ENCODE results near the gene KCNJ4. TPM values are rescaled to one million over a fixed set of nuclear protein-coding genes. Genes with fewer than 3 reads are reported as not detected.

Gene KCNJ4
- total RNA-seq, 6 experiments from 2014 or later, result not detected

- Mint-ChIP-seq H3K4me1 (ENCODE audit: low read depth) (peaks cover 57% of the 10 kb centered on the region), H3K9me3 (no peaks in the 10 kb centered on the region), H3K27ac (no peak overlapping the region), H3K36me3 (ENCODE audit: low read depth) (peaks cover 66% of the 10 kb centered on the region), H3K27me3 (ENCODE audit: insufficient read depth) (no peaks in the 10 kb centered on the region), H3K4me3 (no peak overlapping the region)
- peak; percentile 33 for DNase-seq
- no peak for TF ChIP-seq CTCF (IDR thresholded peaks at IDR 0.05)
Measured at GRCh38 chr22:38494498-38494897, 39.5 kb upstream of the KCNJ4 start.

- Mint-ChIP-seq H3K27ac (peak overlapping the region; percentile 60), H3K4me3 (no peak overlapping the region), H3K27me3 (ENCODE audit: insufficient read depth) (no peaks in the 10 kb centered on the region), H3K4me1 (ENCODE audit: low read depth) (peaks cover 55% of the 10 kb centered on the region), H3K36me3 (ENCODE audit: low read depth) (peaks cover 69% of the 10 kb centered on the region), H3K9me3 (no peaks in the 10 kb centered on the region)
- DNase-seq, result no peak
- no peak for TF ChIP-seq CTCF (IDR thresholded peaks at IDR 0.05)
Measured at GRCh38 chr22:38491707-38492348, 36.8 kb upstream of the KCNJ4 start.

GRCh38 chr22:38490915-38491314 lies 35.9 kb upstream of the KCNJ4 start:
- Mint-ChIP-seq H3K4me1 (ENCODE audit: low read depth) (peaks cover 63% of the 10 kb centered on the region), H3K27ac (peak overlapping the region; percentile 75), H3K4me3 (no peak overlapping the region), H3K27me3 (ENCODE audit: insufficient read depth) (no peaks in the 10 kb centered on the region), H3K36me3 (ENCODE audit: low read depth) (peaks cover 73% of the 10 kb centered on the region), H3K9me3 (no peaks in the 10 kb centered on the region)
- peak; percentile 20 for DNase-seq
- TF ChIP-seq CTCF (IDR thresholded peaks at IDR 0.05), result no peak

GRCh38 chr22:38490475-38490874 lies 35.5 kb upstream of the KCNJ4 start:
- H3K27me3 Mint-ChIP-seq (ENCODE audit: insufficient read depth), result no peaks in the 10 kb centered on the region
- no peak for TF ChIP-seq CTCF (IDR thresholded peaks at IDR 0.05)
- no peak overlapping the region for H3K4me3 Mint-ChIP-seq
- peaks cover 71% of the 10 kb centered on the region for H3K36me3 Mint-ChIP-seq (ENCODE audit: low read depth)
- H3K27ac Mint-ChIP-seq, result peak overlapping the region; percentile 75
- DNase-seq, result no peak
- H3K9me3 Mint-ChIP-seq, result no peaks in the 10 kb centered on the region
- peaks cover 59% of the 10 kb centered on the region for H3K4me1 Mint-ChIP-seq (ENCODE audit: low read depth)

GRCh38 chr22:38489561-38490145 lies 34.7 kb upstream of the KCNJ4 start:
- H3K27me3 Mint-ChIP-seq (ENCODE audit: insufficient read depth), result no peaks in the 10 kb centered on the region
- no peaks in the 10 kb centered on the region for H3K9me3 Mint-ChIP-seq
- H3K27ac Mint-ChIP-seq, result peak overlapping the region; percentile 70
- peaks cover 57% of the 10 kb centered on the region for H3K4me1 Mint-ChIP-seq (ENCODE audit: low read depth)
- no peak overlapping the region for H3K4me3 Mint-ChIP-seq
- H3K36me3 Mint-ChIP-seq (ENCODE audit: low read depth), result peaks cover 65% of the 10 kb centered on the region
- TF ChIP-seq CTCF (IDR thresholded peaks at IDR 0.05), result no peak
- no peak for DNase-seq

All from HFFc6 (cell line).